Left hindlimb (tissue), 1 donor: ENCODE data around the gene HMGXB4.
A peak's percentile ranks its signal among the peaks of the same experiment; 100 is the strongest.
"Not testable (repeated sequence)": the region's sequence is repeated elsewhere in the genome, so short reads cannot be mapped to it uniquely, and the experiment has no call there.

ENCODE experiments used
- DNase-seq: peaks from one replicate; pipeline ENCODE4 v3.0.0-alpha.2; 2018

The HMGXB4 gene

DNA sequence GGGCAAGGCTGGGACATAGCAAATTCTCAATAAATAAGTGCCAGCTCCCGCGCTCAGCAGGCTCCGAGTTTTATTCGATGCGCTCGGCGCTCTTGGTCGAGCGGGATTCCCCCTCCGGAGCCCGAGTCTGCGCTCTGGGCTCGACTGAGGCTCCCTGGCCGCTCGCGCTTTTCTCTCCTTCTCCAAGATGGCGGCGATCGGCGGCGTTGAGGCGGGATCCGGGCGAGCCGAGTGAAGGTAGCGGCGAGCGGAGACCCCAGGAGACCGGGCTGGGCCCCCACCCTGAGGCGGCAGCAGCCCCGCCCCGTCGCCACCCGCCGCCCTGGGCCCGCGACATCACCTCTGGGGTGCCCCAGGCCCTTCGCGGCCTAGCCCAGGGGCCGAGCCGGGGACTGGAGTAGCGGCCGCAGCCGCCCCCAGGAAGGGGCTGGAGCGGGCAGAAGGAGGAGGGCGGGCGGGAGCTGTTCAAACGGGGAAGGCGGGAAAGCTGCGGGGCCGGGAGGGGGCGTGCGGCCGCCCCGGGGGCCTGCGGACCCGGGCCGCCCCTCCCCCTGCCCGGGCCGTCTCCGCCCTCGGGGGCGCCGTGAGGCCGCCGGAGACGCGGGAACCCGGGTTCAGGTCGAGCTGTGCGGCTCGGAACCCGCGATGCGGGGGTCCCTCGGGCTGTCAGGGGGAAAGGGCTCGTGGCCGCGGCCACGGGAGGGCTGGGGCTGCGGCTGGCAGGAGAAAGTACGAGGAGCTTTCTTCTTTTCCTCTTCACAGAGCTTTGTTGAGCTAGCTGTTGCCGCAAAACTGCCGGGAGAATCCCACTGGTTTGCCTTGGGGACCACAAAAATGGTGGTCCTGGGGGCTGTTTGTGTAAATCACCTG, at the start of gene HMGXB4:
TSS of gene HMGXB4 (plus strand) at position 173 of the 870 bp plus-strand sequence. CDS start 4,898 bp downstream, outside the sequence.
- peak; percentile 91 for DNase-seq

DNA sequence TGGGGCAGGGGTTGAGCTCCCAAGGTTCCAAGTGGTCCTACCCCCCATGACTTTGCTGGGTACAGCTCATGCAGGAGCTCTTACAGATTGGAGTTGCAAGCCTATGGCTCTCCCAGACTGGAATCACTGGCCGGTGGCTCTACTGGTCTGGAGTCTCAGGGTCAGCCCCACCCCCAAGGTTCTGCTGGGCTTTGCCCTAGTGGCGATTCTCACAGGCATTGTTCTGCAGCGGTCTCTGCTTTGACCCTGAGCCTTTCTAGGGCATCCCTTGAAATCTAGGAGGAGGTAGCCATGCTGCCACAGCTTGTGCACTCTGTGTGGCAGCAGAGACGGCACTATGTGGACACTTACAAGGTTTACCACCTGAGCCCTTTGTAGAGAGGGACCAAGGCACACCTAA, 49.3 kb upstream of the HMGXB4 start:
- no peak for DNase-seq

- no peak for DNase-seq
These were observed 48.1 kb upstream of the HMGXB4 start for GRCh38 chr22:35209203-35209602.

DNA sequence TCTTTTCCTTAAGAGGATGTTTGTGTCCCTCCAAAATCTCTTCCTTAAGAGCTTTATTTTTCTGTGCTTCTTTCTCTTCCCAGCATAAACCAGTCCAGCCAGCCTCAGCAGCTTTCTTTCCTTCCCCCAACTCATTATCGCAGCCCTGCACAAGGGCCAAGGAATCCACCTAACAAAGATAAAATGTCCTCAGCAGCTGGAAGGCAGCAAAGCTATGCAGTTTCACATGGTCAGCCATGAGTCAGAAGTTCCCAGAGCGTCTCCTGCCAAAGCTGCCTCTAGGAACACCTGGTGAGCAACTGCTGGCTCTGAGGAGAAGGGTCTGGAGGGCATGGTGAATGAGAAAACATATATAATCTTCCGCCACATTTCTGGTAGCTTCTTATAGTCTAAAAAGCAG, 45.3 kb upstream of the HMGXB4 start:
- DNase-seq: no peak

DNA sequence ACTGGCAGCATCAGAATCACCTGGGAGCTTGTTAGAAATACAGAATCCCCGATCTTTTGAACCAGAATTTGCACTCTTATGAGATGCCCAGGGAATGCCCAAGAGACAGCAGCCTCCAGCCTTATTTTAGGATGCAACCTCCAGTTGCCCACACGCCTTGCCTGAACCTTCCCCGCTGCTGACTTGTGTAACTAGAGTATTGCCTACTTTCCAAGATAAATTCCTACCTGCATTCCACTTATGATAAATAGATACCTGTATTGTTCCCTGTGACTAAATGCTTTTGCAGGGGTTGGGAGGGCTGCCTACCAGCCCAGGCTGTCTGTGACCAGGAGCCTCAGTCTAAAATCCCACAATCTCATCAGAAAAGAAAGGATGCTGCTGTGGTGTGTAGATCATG, 44.3 kb upstream of the HMGXB4 start:
- DNase-seq: no peak

GRCh38 chr22:35214968-35215367, 42.3 kb upstream of the HMGXB4 start:
- no peak for DNase-seq

- no peak for DNase-seq
These were observed 41.3 kb upstream of the HMGXB4 start for GRCh38 chr22:35215993-35216392.

DNA sequence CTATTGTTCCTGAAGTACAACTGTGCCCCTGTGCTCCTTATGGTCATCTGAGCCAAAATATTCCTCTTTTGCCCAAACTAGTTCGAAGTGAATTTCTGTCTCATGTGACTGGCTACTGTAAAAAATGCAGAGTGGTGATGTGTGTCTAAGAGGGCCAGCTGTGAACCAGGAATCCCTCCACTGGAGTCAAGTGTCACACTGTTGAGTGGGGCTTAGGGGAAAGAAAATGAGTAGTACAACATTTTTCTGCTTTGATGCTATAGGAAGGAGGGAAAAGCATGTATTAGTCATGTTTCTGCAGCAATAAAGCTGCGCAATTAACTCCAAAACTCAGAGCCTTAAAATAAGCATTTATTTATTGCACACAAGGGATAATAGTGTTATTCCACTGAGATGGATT, 39.8 kb upstream of the HMGXB4 start:
- no peak for DNase-seq

GRCh38 chr22:35218079-35218478, 39.2 kb upstream of the HMGXB4 start:
- no peak for DNase-seq

- no peak for DNase-seq
These were observed 38.3 kb upstream of the HMGXB4 start for GRCh38 chr22:35219012-35219411.

GRCh38 chr22:35220221-35220620, 37.1 kb upstream of the HMGXB4 start:
- no peak for DNase-seq

DNA sequence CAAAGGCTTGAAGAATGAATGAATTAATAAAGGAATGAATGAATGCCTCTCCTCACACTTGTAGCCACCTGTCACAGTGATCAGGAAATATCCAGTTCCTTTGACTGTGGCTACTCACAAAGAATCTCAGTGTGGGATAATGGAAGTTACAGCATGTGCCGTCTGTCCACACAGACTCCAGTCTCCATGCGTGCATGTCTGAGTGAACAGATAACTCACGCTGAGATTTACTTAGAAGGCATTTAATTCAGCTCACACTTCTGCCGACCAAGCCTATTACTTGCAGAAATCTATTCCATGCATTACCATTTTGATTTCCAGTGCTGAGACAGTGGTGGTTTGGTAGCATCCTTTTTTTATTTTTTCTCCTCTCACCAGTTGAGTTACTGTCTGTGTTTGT, 32.3 kb upstream of the HMGXB4 start:
- no peak for DNase-seq

GRCh38 chr22:35226958-35227647, 30.2 kb upstream of the HMGXB4 start:
- no peak for DNase-seq

DNA sequence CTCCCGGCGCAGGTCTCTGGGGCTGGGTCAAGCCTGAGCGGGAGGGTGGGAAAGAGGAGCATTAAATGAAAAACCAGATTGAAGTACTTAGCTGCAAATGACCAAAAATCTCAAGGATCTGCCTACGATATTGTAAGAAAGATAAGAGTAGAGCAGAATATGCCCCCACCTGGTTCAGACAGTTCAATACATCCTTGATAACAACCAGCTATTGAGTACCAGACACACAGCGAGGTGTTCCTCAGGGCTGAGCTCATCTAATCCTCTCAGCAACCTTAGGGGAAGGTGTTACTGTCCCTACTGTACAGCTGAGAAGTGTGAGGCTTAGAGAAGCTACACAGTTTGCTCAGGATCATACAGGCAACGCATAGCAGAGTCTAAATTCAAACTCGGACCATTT, 27.4 kb upstream of the HMGXB4 start:
- DNase-seq: no peak

DNA sequence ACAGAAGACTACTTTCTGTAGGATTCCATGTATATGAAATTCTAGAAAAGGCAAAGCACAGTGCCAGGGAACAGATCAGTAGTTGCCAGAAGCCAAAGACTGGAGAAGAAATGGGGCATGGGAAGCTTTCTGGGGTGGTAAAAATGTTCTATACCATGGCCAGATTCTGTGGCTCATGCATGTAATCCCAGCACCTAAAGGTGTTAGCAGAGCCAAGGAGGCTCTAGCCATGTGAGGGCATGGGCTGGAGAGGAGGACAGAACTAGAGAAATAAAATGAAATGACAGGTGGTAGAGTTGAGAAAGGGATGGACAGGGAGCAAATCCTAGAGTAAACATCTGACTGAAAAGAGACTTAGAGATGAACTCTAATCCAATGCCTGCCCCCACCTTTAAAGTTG, 26.9 kb upstream of the HMGXB4 start:
- no peak for DNase-seq

DNA sequence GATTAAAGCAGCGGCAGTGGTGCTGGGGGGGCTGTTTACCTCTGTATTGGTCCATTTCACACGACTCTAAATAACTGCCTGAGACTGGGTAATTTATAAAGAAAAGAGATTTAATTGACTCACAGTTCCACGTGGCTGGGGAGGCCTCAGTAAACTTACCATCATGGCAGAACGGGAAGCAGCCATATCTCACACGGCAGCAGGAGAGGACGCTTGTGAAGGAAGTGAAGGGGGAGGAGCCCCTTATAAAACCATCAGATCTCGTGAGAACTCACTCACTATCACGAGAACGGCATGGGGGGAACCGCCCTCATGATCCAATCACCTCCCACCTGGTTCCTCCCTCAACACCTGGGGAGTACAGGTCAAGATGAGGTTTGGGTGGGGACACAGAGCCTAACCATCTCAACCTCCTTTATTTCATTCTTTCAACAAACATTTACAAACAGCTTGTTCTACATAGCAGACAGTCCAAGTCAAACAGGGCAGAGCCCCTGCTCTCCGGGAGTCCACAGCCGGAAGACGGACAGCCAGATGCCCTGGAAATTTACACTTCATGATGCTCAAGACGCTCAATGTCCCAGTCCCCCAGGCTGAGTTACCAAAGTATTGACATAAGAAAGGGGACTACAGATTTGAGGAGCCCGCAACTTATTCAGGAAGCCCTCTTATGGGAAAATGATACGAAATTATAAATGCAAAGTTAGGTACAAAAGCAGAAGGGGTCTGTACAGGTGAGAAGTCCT, 26.3 kb upstream of the HMGXB4 start:
- DNase-seq: no peak

DNA sequence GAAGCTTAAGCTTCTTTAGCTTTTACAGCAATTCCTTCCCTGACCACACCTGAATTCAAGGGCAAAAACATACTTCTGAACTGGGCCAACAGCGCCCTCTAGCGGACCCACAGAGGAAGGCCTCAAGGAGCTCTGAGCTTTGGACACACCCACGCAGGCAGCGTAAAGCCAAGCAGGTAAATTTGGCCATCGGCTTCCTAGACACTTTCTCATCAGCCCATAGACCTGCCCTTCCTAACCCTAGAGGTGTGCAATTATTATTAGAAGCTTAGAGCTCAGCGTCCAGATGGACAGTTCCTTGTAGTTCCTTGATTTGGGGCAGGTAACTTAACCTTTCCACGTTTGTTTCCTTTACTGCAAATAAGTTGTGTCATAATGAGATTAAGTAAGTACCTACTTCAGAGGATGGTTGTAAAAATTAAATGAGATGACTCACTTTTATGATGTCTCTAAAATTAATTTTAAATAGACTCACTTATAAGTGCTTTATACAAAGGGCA, 25.7 kb upstream of the HMGXB4 start:
- DNase-seq: no peak

- DNase-seq: not testable (repeated sequence)
These were observed 18.5 kb upstream of the HMGXB4 start for GRCh38 chr22:35238749-35239148.

- not testable (repeated sequence) for DNase-seq
These were observed 12.8 kb upstream of the HMGXB4 start for GRCh38 chr22:35244507-35244906.

GRCh38 chr22:35250156-35250555, 7.1 kb upstream of the HMGXB4 start:
- no peak for DNase-seq

- DNase-seq: no peak
These were observed 3.3 kb upstream of the HMGXB4 start for GRCh38 chr22:35253946-35254345.

GRCh38 chr22:35257002-35257320, 332 bp upstream of the HMGXB4 start:
- DNase-seq: no peak

- DNase-seq: no peak
These were observed 1.1 kb downstream of the HMGXB4 start for GRCh38 chr22:35258191-35258988.
